ENCODE results near the gene PRR20G. TPM values are rescaled to one million over a fixed set of nuclear protein-coding genes. Genes with fewer than 3 reads are reported as not detected.

PRR20G gene
- total and polyA plus RNA-seq, 2 donors (not counting 3 experiments of a cell fraction or from before 2014, with no cell fraction given) = not detected

GRCh38 chr3:127255516-127255915 is 32.3 kb downstream of the PRR20G start:
- Histone ChIP-seq H3K9me1 (replicated peaks; ENCODE audit: control insufficient read depth, extremely low read depth, insufficient read depth, low read length) (no peaks in the 10 kb centered on the region), H4K20me1 (replicated peaks; ENCODE audit: control insufficient read depth, extremely low read depth, insufficient read depth, low read length) (no peaks in the 10 kb centered on the region), H3K79me2 (ENCODE audit: control insufficient read depth, insufficient read depth, low read length) (no peaks in the 10 kb centered on the region), H3K4me2 (ENCODE audit: insufficient read depth, low read length) (no peak overlapping the region), H3K36me3 (ENCODE audit: control insufficient read depth in 2 of 2, extremely low read depth in 1 of 2, insufficient read depth in 2 of 2, low read length in 2 of 2) (no peaks in the 10 kb centered on the region), H3K4me3 (replicated peaks in 1 of 3; ENCODE audit: insufficient read depth in 1 of 3, low read depth in 1 of 3, low read length in 3 of 3) (no peak overlapping the region), H3K4me1 (ENCODE audit: control insufficient read depth, extremely low read depth, insufficient read depth, low read length) (no peaks in the 10 kb centered on the region), H3K27ac (ENCODE audit: insufficient read depth, low read depth, low read length) (no peak overlapping the region), H2AFZ (ENCODE audit: low read depth, low read length) (no peak overlapping the region), H3K27me3 (ENCODE audit: control insufficient read depth in 2 of 2, insufficient read depth in 2 of 2, low read length in 2 of 2) (no peaks in the 10 kb centered on the region), H3K9me3 (replicated peaks; ENCODE audit: control insufficient read depth, insufficient read depth, low read length) (no peaks in the 10 kb centered on the region), H3K9ac (replicated peaks; ENCODE audit: extremely low read depth, insufficient read depth, low read length) (no peak overlapping the region)
- DNase-seq (ENCODE audit: low read depth, low spot score) (no peak), FAIRE-seq (no peak)
- ChIA-PET POLR2A (no interaction called here), CTCF (interaction anchor here (1.2 kb wide), 1 partner anchor 293 kb away, joined by 4 read pairs; no protein-coding TSS in a partner anchor)
- TF ChIP-seq, protein P1, sequence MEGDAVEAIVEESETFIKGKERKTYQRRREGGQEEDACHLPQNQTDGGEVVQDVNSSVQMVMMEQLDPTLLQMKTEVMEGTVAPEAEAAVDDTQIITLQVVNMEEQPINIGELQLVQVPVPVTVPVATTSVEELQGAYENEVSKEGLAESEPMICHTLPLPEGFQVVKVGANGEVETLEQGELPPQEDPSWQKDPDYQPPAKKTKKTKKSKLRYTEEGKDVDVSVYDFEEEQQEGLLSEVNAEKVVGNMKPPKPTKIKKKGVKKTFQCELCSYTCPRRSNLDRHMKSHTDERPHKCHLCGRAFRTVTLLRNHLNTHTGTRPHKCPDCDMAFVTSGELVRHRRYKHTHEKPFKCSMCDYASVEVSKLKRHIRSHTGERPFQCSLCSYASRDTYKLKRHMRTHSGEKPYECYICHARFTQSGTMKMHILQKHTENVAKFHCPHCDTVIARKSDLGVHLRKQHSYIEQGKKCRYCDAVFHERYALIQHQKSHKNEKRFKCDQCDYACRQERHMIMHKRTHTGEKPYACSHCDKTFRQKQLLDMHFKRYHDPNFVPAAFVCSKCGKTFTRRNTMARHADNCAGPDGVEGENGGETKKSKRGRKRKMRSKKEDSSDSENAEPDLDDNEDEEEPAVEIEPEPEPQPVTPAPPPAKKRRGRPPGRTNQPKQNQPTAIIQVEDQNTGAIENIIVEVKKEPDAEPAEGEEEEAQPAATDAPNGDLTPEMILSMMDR (IDR thresholded peaks at IDR 0.05; ENCODE audit: extremely low read depth in 1 of 2, insufficient read depth in 1 of 2, low read depth in 1 of 2, low read length in 2 of 2) = no peak
- TF ChIP-seq JUN (IDR thresholded peaks at IDR 0.05; ENCODE audit: borderline replicate concordance, insufficient read depth, insufficient read length, low read depth) = no peak
- TF ChIP-seq, protein P2, sequence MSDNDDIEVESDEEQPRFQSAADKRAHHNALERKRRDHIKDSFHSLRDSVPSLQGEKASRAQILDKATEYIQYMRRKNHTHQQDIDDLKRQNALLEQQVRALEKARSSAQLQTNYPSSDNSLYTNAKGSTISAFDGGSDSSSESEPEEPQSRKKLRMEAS (IDR thresholded peaks at IDR 0.05; ENCODE audit: insufficient read depth, insufficient read length) = no peak
- TF ChIP-seq EZH2 (IDR thresholded peaks at IDR 0.05; ENCODE audit: borderline replicate concordance, low read depth, low read length, severe bottlenecking) = no peak
- no peak for TF ChIP-seq POLR2A (IDR thresholded peaks at IDR 0.05; ENCODE audit: low read depth, low read length)
- no peak for TF ChIP-seq GATA2 (IDR thresholded peaks at IDR 0.05; ENCODE audit: insufficient read depth, insufficient read length, low read depth, low read length)
- TF ChIP-seq POLR2AphosphoS5 (IDR thresholded peaks at IDR 0.05; ENCODE audit: insufficient read depth, low read depth, low read length) = no peak
- no peak for TF ChIP-seq MYC (IDR thresholded peaks at IDR 0.05; ENCODE audit: low read depth, low read length)
- TF ChIP-seq FOS (IDR thresholded peaks at IDR 0.05; ENCODE audit: borderline replicate concordance, insufficient read depth, low read length) = no peak
- intact Hi-C loops (cut with micrococcal nuclease) (no loop called here), dilution Hi-C loops (cut with MboI; ENCODE audit: extremely low pct_ligation_motif_present, low sequenced_read_pairs) (no loop called here)
- no TSS peak for BruUV-seq (replicated peaks)
